ENCODE measurements around the gene LSM3.

DNA sequence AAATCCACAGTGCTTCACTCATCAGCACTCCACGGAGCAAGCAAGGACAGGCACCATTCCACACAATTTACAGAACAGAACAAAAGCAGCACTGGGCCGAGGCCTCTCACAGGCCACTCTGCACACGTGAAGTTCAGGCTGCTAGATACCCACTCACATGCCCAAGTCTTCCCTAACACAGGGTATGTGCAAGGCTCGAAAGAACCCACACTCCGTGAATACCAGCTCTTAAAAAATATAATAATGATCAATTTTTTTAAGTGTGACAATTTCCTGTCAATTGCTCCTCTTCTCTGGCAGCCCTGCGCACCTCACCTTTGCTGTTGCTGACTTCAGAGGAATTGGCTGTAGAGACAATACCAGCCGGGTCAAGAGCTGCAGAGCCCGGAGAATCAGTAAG, 19.2 kb upstream of the LSM3 start:
- TF ChIP-seq, protein P1, sequence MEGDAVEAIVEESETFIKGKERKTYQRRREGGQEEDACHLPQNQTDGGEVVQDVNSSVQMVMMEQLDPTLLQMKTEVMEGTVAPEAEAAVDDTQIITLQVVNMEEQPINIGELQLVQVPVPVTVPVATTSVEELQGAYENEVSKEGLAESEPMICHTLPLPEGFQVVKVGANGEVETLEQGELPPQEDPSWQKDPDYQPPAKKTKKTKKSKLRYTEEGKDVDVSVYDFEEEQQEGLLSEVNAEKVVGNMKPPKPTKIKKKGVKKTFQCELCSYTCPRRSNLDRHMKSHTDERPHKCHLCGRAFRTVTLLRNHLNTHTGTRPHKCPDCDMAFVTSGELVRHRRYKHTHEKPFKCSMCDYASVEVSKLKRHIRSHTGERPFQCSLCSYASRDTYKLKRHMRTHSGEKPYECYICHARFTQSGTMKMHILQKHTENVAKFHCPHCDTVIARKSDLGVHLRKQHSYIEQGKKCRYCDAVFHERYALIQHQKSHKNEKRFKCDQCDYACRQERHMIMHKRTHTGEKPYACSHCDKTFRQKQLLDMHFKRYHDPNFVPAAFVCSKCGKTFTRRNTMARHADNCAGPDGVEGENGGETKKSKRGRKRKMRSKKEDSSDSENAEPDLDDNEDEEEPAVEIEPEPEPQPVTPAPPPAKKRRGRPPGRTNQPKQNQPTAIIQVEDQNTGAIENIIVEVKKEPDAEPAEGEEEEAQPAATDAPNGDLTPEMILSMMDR (IDR thresholded peaks at IDR 0.05; ENCODE audit: insufficient read depth, low read depth, low read length): no peak
- no peak for TF ChIP-seq EZH2 (IDR thresholded peaks at IDR 0.05; ENCODE audit: insufficient read depth, low read length)

Measured in astrocyte (in vitro differentiated cells and primary cell).